K562 (cell line): Measurements from ENCODE around the gene WDR27. TPM values are rescaled to one million over a fixed set of nuclear protein-coding genes. Genes with fewer than 3 reads are reported as not detected.

Experiments used
- ARHGAP35 ChIP-seq: fragments of 450-650 bp; IDR thresholded peaks from 2 replicates; pipeline ENCODE4 v1.6.1; 2018; ENCODE audit not compliant: partially characterized antibody
- BRCA1 ChIP-seq, 2 experiments: fragments of 450-650 bp in 1 of 2; sonication (generic) in 1 of 2; formaldehyde crosslinking in 1 of 2; IDR thresholded peaks; 2 replicates each; pipeline versions ENCODE4 v1.5.0 to v1.6.1; 2017 to 2020; ENCODE audit warnings: mild to moderate bottlenecking in 1 of 2, missing genetic modification reagents in 1 of 2
- CHD4 ChIP-seq: fragments of 200-600 bp; sonication (generic); IDR thresholded peaks from 3 replicates; pipeline ENCODE4 v1.6.1; 2012; ENCODE audit warnings: low read depth, mild to moderate bottlenecking, mixed read lengths, low read length, inconsistent platforms; ENCODE audit not compliant: insufficient read depth, insufficient replicate concordance, poor library complexity, severe bottlenecking
- ETV5 ChIP-seq: sonication (generic); formaldehyde crosslinking; IDR thresholded peaks from 2 replicates; pipeline ENCODE4 v1.4.0; 2020; ENCODE audit warnings: low read depth, mild to moderate bottlenecking, missing genetic modification reagents
- FOXJ2 ChIP-seq: fragments of 200-800 bp; sonication (Bioruptor generic); IDR thresholded peaks from 2 replicates; pipeline ENCODE4 v1.6.1; 2016; ENCODE audit warnings: missing genetic modification characterization, missing compliant biosample characterization
- KAT8 ChIP-seq: fragments of 450-650 bp; IDR thresholded peaks from 2 replicates; pipeline ENCODE4 v1.6.1; 2016; ENCODE audit warnings: low read depth, mild to moderate bottlenecking
- KHSRP ChIP-seq: fragments of 450-650 bp; IDR thresholded peaks from 2 replicates; pipeline ENCODE4 v1.6.1; 2017
- MAZ ChIP-seq, 2 experiments: fragments of 450-650 bp in 1 of 2; sonication (generic) in 1 of 2; formaldehyde crosslinking; IDR thresholded peaks in 1 of 2; conservative IDR thresholded peaks in 1 of 2; 2 replicates each; pipeline versions ENCODE4 v1.4.0 to v1.5.0; 2020; ENCODE audit warnings: mild to moderate bottlenecking in 1 of 2, missing genetic modification reagents in 1 of 2
- MEF2D ChIP-seq: conservative IDR thresholded peaks from 2 replicates; pipeline ENCODE4 v1.6.1; 2016; ENCODE audit warnings: low read depth, missing genetic modification characterization, missing compliant biosample characterization
- NFATC3 ChIP-seq: fragments of 450-650 bp; IDR thresholded peaks from 2 replicates; pipeline ENCODE4 v1.6.1; 2017; ENCODE audit warnings: mild to moderate bottlenecking
- NR2F6 ChIP-seq: fragments of 450-650 bp; formaldehyde crosslinking; IDR thresholded peaks from 2 replicates; pipeline ENCODE4 v1.4.0; 2020; ENCODE audit warnings: mild to moderate bottlenecking
- NR3C1 ChIP-seq: sonication (generic); formaldehyde crosslinking; IDR thresholded peaks from 2 replicates; pipeline ENCODE4 v1.8.1; 2022; ENCODE audit warnings: missing genetic modification reagents
- PRMT5 ChIP-seq: sonication (generic); formaldehyde crosslinking; IDR thresholded peaks from 2 replicates; pipeline ENCODE4 v1.5.0; 2020; ENCODE audit warnings: missing genetic modification reagents
- SAFB ChIP-seq: fragments of 200-400 bp; formaldehyde crosslinking; IDR thresholded peaks from 2 replicates; pipeline ENCODE4 v1.6.1; 2017; ENCODE audit warnings: low read depth, low read length, borderline replicate concordance
- SIX5 ChIP-seq, 2 experiments: IDR thresholded peaks; 2 replicates each; pipeline ENCODE4 v1.6.1; 2011; ENCODE audit warnings: low read length in 2 of 2, borderline replicate concordance in 1 of 2, low read depth in 1 of 2, mild to moderate bottlenecking in 1 of 2, moderate library complexity in 1 of 2; ENCODE audit not compliant: insufficient read depth in 1 of 2
- SRSF3 ChIP-seq: fragments of 200-400 bp; formaldehyde crosslinking; IDR thresholded peaks from 2 replicates; pipeline ENCODE4 v1.6.1; 2016; ENCODE audit warnings: mild to moderate bottlenecking, low read length, moderate library complexity; ENCODE audit not compliant: insufficient read depth
- ZC3H4 ChIP-seq: sonication (generic); formaldehyde crosslinking; IDR thresholded peaks from 2 replicates; pipeline ENCODE4 v1.9.0; 2021; ENCODE audit warnings: missing genetic modification reagents, borderline replicate concordance
- ZEB2 ChIP-seq: fragments of 450-650 bp; IDR thresholded peaks from 2 replicates; pipeline ENCODE4 v1.6.1; 2016
- ZNF165 ChIP-seq: fragments of 250-450 bp; sonication (Bioruptor Pico); IDR thresholded peaks from 2 replicates; pipeline ENCODE4 v1.4.0; 2020; ENCODE audit warnings: borderline replicate concordance
- polyA plus RNA-seq, 8 experiments: library from polyadenylated mRNA; depleted of rRNA in 4 of 8; stranded (reverse) in 5 of 8; unstranded in 3 of 8; fragments of >200 nt; fragmentation: Nextera tagmentation in 2 of 8; fragmentation: Illumina TruSeq in 1 of 8; extraction: Ambion mirVana in 2 of 8; extraction: Trizol in 1 of 8; gene quantifications; 2 replicates each; pipeline versions ENCODE4 v1.2.1 to v1.2.3, GENCODE V29; 2011 to 2014; ENCODE audit warnings: inconsistent platforms in 1 of 8, missing spikeins in 1 of 8
- total RNA-seq, 7 experiments: library from RNA; depleted of rRNA in 6 of 7; stranded (reverse); fragments of >200 nt in 6 of 7; fragmentation: Illumina TruSeq in 2 of 7; extraction: Trizol in 2 of 7; gene quantifications; 2 replicates each; pipeline versions ENCODE4 v1.2.1 to v1.2.3, GENCODE V29; 2011 to 2021; ENCODE audit warnings: low replicate concordance in 1 of 7
- TF ChIP-seq, protein P1 (sequence below): IDR thresholded peaks from 3 replicates; pipeline ENCODE4 v1.6.1; 2011; ENCODE audit warnings: borderline replicate concordance, mild to moderate bottlenecking; ENCODE audit not compliant: insufficient read length, insufficient read depth
- TF ChIP-seq, protein P2 (sequence below): fragments of 250-450 bp; sonication (Bioruptor Pico); IDR thresholded peaks from 2 replicates; pipeline ENCODE4 v1.4.0; 2020
- TF ChIP-seq, protein P3 (sequence below): fragments of 250-450 bp; sonication (Bioruptor Pico); IDR thresholded peaks from 2 replicates; pipeline ENCODE4 v1.5.0; 2021

Gene WDR27
- total and polyA plus RNA-seq, 9 of the 15 experiments (the other 6 are each of a cell fraction or from before 2014, with no cell fraction given), result 4.3 to 77.2 (median 22.7) TPM

DNA sequence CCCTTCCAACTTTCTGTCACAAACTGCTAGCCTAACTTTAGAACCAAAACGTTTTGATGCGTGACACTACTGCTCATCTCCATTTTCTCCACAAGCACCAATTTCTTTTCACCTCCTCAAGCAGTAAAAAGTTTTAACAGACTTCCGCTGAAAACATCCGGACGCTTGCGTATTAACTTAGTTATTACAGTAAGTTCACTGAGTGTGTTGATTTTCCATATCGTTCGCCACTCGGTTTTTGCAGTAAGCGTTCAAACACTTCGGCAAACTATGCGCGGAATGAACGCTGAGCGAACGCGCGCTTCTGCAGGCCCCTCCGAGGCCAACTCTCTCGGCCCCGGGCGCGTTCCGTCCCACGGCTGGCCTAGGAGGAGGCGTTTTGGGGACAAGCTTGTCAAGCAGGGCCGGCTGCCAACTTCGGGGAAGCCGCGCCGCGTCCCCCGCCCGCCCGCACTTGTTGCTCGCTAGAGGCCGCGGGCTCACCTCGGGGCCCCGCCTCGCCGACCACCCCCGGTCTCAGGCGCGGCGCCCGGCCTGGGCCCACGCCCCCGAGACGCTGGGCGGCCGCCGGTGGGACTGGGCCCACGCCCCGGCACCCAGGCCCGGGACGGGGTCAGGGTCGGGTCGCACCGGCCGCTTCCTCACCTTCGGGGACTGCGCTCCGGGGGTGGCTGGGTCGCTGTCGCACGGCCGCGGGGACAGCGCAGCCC, 21.5 kb upstream of the WDR27 start (continued):
- TF ChIP-seq MAZ (CRISPR knock-in tag; conservative IDR thresholded peaks at IDR 0.05 in 1 of 2, IDR thresholded peaks at IDR 0.05 in 1 of 2) (peak in 1 of 2 experiments; percentile 10; a peak in 3 of 4 replicates), NFATC3 (no peak), ZNF165 (CRISPR knock-in tag) (no peak), SAFB (peak; percentile 54; the same call in 1 of the 2 replicates), SRSF3 (no peak), KHSRP (no peak), SIX5 (IDR thresholded peaks at IDR 0.05; ENCODE audit: borderline replicate concordance in 1 of 2, insufficient read depth in 1 of 2, low read depth in 1 of 2, low read length in 2 of 2) (no peak), NR2F6 (CRISPR knock-in tag) (no peak), ETV5 (CRISPR knock-in tag) (peak; percentile 57; the same call in 1 of the 2 replicates), MEF2D (no peak), BRCA1 (IDR thresholded peaks at IDR 0.05) (no peak), BRCA1 (CRISPR knock-in tag; IDR thresholded peaks at IDR 0.05) (no peak), ZC3H4 (CRISPR knock-in tag) (no peak), ZEB2 (no peak; the same call in 1 of the 2 replicates), NR3C1 (CRISPR knock-in tag) (no peak), PRMT5 (CRISPR knock-in tag) (no peak), CHD4 (no peak), KAT8 (no peak), FOXJ2 (tag) (no peak), ARHGAP35 (no peak)
- TF ChIP-seq, protein P1, sequence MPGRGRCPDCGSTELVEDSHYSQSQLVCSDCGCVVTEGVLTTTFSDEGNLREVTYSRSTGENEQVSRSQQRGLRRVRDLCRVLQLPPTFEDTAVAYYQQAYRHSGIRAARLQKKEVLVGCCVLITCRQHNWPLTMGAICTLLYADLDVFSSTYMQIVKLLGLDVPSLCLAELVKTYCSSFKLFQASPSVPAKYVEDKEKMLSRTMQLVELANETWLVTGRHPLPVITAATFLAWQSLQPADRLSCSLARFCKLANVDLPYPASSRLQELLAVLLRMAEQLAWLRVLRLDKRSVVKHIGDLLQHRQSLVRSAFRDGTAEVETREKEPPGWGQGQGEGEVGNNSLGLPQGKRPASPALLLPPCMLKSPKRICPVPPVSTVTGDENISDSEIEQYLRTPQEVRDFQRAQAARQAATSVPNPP, result no peak
- TF ChIP-seq, protein P2, sequence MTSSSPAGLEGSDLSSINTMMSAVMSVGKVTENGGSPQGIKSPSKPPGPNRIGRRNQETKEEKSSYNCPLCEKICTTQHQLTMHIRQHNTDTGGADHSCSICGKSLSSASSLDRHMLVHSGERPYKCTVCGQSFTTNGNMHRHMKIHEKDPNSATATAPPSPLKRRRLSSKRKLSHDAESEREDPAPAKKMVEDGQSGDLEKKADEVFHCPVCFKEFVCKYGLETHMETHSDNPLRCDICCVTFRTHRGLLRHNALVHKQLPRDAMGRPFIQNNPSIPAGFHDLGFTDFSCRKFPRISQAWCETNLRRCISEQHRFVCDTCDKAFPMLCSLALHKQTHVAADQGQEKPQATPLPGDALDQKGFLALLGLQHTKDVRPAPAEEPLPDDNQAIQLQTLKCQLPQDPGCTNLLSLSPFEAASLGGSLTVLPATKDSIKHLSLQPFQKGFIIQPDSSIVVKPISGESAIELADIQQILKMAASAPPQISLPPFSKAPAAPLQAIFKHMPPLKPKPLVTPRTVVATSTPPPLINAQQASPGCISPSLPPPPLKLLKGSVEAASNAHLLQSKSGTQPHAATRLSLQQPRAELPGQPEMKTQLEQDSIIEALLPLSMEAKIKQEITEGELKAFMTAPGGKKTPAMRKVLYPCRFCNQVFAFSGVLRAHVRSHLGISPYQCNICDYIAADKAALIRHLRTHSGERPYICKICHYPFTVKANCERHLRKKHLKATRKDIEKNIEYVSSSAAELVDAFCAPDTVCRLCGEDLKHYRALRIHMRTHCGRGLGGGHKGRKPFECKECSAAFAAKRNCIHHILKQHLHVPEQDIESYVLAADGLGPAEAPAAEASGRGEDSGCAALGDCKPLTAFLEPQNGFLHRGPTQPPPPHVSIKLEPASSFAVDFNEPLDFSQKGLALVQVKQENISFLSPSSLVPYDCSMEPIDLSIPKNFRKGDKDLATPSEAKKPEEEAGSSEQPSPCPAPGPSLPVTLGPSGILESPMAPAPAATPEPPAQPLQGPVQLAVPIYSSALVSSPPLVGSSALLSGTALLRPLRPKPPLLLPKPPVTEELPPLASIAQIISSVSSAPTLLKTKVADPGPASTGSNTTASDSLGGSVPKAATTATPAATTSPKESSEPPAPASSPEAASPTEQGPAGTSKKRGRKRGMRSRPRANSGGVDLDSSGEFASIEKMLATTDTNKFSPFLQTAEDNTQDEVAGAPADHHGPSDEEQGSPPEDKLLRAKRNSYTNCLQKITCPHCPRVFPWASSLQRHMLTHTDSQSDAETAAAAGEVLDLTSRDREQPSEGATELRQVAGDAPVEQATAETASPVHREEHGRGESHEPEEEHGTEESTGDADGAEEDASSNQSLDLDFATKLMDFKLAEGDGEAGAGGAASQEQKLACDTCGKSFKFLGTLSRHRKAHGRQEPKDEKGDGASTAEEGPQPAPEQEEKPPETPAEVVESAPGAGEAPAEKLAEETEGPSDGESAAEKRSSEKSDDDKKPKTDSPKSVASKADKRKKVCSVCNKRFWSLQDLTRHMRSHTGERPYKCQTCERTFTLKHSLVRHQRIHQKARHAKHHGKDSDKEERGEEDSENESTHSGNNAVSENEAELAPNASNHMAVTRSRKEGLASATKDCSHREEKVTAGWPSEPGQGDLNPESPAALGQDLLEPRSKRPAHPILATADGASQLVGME (CRISPR knock-in tag), result no peak
- TF ChIP-seq, protein P3, sequence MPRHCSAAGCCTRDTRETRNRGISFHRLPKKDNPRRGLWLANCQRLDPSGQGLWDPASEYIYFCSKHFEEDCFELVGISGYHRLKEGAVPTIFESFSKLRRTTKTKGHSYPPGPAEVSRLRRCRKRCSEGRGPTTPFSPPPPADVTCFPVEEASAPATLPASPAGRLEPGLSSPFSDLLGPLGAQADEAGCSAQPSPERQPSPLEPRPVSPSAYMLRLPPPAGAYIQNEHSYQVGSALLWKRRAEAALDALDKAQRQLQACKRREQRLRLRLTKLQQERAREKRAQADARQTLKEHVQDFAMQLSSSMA (CRISPR knock-in tag), result no peak
